ES-I3 (cell line): ENCODE results near the gene WFDC2.

Experiments used
- H3K36me3 ChIP-seq: 2 replicates; pipeline ENCODE4 v1.6.1; 2013; ENCODE audit warnings: mild to moderate bottlenecking, low read length, control low read depth, moderate library complexity; ENCODE audit not compliant: insufficient read depth
- H3K4me1 ChIP-seq: 2 replicates; pipeline ENCODE4 v1.6.1; 2013; ENCODE audit warnings: mild to moderate bottlenecking, control low read depth, low read length; ENCODE audit not compliant: insufficient read depth
- H3K9ac ChIP-seq: 2 replicates; pipeline ENCODE4 v1.6.1; 2013; ENCODE audit warnings: low read depth, mild to moderate bottlenecking, low read length, moderate library complexity
- H3K9me3 ChIP-seq: 2 replicates; pipeline ENCODE4 v1.6.1; 2013; ENCODE audit warnings: mild to moderate bottlenecking, low read length, moderate library complexity; ENCODE audit not compliant: control insufficient read depth, insufficient read depth

The WFDC2 gene

GRCh38 chr20:45441746-45442145 is 27.8 kb upstream of the WFDC2 start:
- H3K9ac ChIP-seq: no peak overlapping the region
- no peaks in the 10 kb centered on the region for H3K9me3 ChIP-seq
- H3K4me1 ChIP-seq: no peaks in the 10 kb centered on the region
- H3K36me3 ChIP-seq: no peaks in the 10 kb centered on the region

DNA sequence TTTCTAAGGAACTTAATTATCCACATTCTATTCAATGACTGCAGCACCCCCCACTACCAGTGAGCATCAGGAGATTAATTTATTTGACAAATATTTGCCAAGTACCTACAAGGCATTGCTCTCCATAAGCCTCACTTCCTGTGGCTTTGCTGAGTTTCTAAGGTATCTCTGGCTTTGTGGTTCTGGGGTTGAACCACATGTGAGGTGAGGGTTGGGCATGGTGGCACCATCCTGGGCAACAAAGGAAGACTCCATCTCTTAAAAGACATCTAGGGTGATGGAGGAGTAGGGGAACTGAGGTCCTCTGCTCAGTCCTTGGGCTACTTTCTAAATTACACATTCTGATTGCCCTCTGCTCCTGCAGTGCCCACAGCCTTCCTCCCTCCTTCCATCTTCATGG is 25.5 kb upstream of the WFDC2 start:
- Histone ChIP-seq H3K4me1 (no peaks in the 10 kb centered on the region), H3K36me3 (no peaks in the 10 kb centered on the region), H3K9me3 (no peaks in the 10 kb centered on the region), H3K9ac (no peak overlapping the region)

DNA sequence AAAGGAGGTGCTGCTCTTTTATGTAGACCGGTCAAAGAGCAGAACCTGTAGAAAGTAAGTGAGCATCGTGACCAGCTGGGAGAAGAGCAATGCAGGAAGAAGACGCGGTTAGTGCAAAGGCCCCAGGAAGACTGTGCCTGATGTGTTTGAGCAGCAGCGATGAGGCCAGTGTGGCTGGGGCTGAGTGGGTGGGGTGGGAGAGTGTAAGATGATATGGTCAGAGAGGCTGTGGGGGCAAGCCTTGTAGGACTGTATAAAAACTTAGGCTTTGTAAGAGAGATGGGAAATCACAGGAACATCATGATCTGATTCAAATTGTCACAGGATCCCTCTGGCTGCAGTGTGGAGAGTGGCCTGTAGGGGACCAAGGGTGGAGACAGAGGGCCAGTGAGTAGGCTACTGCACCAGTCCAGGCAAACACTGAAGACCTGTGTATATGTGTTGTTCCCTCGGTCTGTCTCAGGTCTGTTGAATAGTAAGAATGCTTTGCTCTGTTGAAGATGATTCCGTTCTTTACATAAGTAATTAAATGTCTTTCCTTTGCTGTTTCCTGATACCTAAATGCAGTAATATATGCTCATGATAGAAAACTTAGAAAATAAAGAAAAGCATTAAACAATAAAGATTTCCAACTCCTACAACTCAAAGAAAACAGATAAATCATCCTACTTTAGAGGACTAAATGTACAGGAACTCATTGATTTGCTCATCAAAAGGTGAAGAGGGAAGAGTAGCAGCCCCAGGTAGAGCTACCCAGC is 23.6 kb upstream of the WFDC2 start:
- Histone ChIP-seq H3K9ac (no peak overlapping the region), H3K36me3 (no peaks in the 10 kb centered on the region), H3K4me1 (no peaks in the 10 kb centered on the region), H3K9me3 (no peaks in the 10 kb centered on the region)

DNA sequence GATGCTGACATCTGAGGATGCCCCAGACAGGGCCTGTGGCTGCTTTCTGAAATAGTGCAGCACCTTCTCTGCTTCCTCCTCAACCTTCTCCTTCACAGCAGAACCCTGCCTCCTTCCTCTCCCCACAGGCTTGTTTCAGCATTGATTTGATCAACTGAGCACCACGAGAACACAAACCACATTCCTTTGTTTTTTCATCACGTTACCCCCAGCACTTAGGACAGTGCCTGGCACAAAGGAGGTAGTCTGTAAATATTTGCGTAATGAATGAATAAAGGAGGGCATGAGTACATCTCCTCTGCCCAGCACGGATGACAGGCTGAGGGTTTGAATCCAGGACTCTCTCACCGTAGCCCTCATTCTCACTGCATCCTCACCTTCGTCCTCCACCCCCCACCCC is 21.3 kb upstream of the WFDC2 start:
- no peaks in the 10 kb centered on the region for H3K36me3 ChIP-seq
- H3K4me1 ChIP-seq: no peaks in the 10 kb centered on the region
- H3K9ac ChIP-seq: no peak overlapping the region
- no peaks in the 10 kb centered on the region for H3K9me3 ChIP-seq

DNA sequence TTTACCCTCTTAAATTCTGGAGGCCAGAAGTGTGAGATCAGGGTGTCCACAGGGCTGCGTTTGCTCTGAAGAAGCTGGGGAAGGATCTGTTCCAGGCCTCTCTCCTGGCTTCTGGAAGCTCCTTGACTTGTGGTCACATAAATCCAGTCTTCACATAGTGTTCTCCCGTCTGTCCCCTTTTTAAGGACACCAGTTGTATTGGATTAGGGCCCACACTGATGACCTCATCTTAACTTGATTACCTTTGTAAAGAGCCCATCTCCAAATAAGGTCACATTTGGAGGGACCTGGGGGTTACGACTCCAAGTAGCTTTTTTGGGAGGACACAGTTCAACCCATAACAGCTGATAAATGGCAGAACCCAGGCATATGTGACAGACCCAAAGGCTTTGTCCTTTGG is 20.0 kb upstream of the WFDC2 start:
- H3K36me3 ChIP-seq: no peaks in the 10 kb centered on the region
- H3K4me1 ChIP-seq: no peaks in the 10 kb centered on the region
- no peaks in the 10 kb centered on the region for H3K9me3 ChIP-seq
- no peak overlapping the region for H3K9ac ChIP-seq

DNA sequence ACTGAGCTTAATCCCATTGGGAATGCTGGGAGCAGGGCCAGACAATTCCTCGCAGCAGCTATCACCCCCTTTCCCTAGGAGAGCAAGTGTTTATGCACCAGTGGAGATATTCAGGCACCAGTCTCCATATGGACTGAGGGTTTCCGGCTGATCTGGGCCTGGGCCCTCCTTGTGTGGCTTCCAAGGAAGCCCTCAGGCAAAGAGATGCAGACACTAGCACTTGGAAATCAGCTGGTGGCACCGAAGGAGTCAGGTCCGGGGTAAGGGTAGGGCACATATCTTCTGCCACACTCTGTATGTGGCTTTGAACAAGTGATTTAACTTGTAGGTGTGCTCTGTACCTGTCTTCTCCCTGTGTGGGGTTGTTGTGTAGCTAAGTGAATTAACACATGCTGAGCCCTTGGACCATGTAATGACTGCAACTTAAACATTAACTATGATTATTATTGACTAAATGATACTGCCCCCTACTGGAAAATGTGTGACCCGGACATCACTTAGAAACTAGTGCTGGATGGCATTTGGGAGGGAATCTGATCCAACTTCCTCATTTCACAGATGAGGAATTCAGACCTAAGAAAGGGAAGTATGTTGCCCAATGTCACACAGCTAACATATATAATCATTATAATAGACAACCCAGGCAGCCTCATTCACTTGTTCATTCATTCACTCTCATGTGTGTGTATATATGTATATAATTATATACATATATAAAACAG is 19.3 kb upstream of the WFDC2 start:
- H3K9me3 ChIP-seq: no peaks in the 10 kb centered on the region
- no peaks in the 10 kb centered on the region for H3K4me1 ChIP-seq
- H3K36me3 ChIP-seq: no peaks in the 10 kb centered on the region
- H3K9ac ChIP-seq: no peak overlapping the region

DNA sequence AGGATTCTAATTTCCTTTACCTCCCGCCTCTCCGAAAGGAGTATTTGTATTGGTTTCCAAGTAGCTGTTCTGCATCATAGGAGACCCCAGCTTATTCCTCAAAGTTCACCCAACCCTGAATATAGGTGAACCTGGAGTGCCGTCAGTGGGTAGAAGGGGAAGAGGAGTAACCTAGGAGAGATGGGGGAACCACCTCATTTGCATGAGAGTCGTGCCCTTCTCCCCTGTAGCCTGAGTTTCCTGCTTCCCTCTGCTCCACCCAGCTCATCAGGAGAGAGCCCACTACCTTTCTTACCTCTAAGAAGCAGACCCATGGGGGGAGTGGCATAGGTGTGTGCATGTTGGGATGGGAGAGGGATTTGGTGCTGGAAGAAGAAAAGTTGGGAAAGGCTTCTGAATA is 17.3 kb upstream of the WFDC2 start:
- Histone ChIP-seq H3K9ac (no peak overlapping the region), H3K4me1 (no peaks in the 10 kb centered on the region), H3K36me3 (no peaks in the 10 kb centered on the region), H3K9me3 (no peaks in the 10 kb centered on the region)

DNA sequence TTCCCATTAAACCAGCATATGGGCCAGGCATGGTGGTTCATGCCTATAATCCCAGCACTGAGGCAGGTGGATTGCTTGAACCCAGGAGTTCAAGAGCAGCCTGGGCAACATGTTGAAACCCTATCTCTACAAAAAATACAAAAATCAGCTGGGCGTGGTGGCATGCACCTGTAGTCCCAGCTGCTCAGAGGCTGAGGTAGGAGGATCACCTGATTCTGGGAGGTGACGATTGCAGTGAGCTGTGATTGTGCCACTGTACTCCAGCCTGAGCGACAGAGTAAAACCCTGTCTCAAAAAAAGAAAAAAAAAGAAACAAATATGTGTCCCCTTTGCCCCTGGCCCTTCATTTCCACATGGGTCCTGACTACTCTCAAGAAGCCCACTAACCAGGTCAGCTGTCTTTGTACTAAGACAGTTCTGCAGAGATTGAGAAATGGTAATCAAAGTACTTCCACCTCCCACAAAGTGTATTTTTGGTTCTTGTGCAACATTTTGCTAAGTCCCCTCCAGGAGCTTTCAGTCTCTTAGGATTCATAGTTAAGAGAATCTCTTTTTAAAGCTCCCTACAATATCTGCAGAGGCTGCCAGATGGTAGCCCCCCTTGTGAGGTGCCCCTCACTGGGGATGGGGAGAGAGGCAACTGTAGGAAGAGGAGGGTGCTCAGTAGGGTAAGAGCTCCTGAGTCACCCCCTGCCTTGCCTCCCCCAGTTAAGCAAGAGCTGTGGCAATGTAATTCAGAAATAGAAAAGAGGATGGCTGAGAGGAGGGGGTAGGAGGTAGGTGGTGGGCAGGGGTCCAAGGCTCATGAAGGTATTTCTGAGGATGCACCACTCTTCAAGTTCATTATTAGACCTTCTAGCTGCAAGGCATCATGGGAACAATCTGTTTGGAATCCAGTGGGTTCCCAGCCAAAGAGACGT is 16.5 kb upstream of the WFDC2 start:
- Histone ChIP-seq H3K9me3 (no peaks in the 10 kb centered on the region), H3K4me1 (no peaks in the 10 kb centered on the region), H3K36me3 (no peaks in the 10 kb centered on the region), H3K9ac (no peak overlapping the region)

- H3K9me3 ChIP-seq: no peaks in the 10 kb centered on the region
- H3K36me3 ChIP-seq: no peaks in the 10 kb centered on the region
- H3K4me1 ChIP-seq: no peaks in the 10 kb centered on the region
- no peak overlapping the region for H3K9ac ChIP-seq
Observed at GRCh38 chr20:45456632-45457031, 12.9 kb upstream of the WFDC2 start.

DNA sequence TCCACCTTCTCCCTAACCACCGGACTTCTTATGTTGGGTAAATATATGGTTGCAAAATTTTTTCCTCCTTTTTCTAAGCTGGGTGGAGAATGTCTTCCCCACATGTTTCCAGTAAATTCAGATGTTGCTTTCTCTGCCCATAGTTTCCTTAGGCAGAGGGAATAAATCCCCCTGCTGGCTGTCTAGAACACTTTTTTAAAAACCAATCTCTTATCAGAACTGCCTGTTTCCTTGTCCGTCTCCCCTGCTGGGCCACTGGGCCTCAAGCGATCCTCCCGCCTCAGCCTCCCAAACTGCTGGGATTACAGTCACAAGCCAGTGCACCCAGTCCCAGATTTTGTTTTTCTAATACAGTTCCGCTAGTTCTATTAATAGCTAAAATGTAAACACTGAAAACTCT is 9.9 kb upstream of the WFDC2 start:
- H3K4me1 ChIP-seq: no peaks in the 10 kb centered on the region
- no peak overlapping the region for H3K9ac ChIP-seq
- no peaks in the 10 kb centered on the region for H3K36me3 ChIP-seq
- H3K9me3 ChIP-seq: no peaks in the 10 kb centered on the region

DNA sequence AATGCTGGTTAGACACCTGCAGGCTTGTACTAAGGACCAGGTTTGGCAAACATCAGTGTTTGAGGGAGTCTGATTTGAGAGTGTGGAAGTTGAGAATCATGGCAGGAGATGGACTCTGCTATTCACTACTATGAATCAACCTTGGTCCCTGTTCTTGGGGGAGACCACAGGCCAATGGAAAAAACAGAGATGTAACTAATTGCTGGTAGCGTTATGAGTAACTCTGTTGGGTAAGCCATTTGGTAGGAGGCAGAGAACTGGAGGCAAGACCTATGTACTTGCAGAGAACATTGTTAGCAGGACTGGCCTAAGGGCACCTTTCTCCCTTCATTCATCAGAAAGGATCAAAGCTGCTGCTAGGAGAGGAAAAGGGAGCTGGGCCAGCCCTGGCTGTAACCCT is 8.3 kb upstream of the WFDC2 start:
- Histone ChIP-seq H3K4me1 (no peaks in the 10 kb centered on the region), H3K9ac (no peak overlapping the region)

DNA sequence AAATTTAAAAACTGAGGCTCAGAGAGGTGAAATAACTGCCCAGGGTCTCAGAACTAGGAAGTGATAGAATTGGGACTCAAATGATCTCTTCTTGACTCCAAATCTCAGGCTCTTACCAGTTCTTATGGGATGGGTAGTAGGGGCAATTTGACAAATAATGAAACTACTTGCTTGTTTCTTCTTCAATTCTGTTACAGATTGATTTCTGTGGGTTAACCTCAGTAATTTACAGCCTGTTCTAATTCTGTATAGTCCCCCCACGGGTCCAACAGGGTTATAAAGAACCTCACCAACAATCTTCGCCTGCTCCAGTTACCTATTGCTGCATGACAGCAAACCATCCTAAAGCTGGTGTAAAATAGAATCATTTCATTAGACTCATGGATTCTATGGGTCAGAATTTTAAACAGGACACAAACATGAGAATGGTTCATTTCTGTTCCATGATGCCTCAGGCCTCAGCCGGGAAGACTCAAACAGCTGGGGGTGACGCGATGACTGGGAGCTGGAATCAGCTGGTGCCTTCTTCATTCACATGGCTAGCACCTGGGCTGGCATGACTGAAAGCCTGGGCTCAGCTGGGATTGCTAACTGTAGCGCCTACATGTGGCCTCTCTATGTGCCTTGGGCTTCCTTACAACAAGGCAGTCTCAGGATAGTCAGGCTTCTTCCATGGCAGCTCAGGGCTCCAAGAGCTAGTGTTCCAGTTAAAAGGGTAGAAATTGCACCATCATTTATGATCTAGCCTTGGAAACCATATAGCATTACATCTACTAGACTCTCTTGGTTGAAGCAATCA is 6.6 kb upstream of the WFDC2 start:
- H3K9ac ChIP-seq: no peak overlapping the region
- peaks cover under 1% of the 10 kb centered on the region; the same call in 1 of the 2 replicates for H3K4me1 ChIP-seq
- H3K9me3 ChIP-seq: no peaks in the 10 kb centered on the region
- no peaks in the 10 kb centered on the region for H3K36me3 ChIP-seq

More for the DNA sequence above, 8.3 kb upstream of the WFDC2 start:
- no peaks in the 10 kb centered on the region for H3K36me3 ChIP-seq
- H3K9me3 ChIP-seq: no peaks in the 10 kb centered on the region

DNA sequence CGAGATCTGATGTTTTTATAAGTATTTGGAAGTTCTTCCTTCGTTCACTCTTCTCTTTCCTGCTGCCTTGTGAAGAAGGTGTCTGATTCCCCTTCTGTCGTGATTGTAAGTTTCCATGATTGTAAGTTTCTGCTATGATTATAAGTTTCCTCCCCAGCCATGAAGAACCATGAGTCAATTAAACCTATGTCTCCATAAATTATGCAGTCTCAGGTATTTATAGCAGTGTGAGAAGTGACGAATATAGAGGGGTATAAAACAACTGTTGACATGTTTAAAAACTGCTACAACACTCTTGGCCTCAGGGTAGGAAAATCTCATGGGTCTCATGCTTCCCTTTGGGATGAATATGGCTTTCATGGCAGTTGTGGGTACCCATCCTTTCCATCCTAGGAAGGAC is 5.8 kb upstream of the WFDC2 start:
- Histone ChIP-seq H3K9me3 (no peaks in the 10 kb centered on the region), H3K4me1 (peaks cover 9% of the 10 kb centered on the region), H3K9ac (no peak overlapping the region), H3K36me3 (no peaks in the 10 kb centered on the region)
